ENCODE results near the gene C14orf119.

Gene C14orf119

GRCh38 chr14:23149745-23150144 lies 54.4 kb downstream of the C14orf119 start:
- DNase-seq (ENCODE audit: low read depth in 2 of 2): no peak

Measured in fibroblast of skin of left quadriceps (primary cell).